ENCODE measurements around the gene EXTL1. TPM values are rescaled to one million over a fixed set of nuclear protein-coding genes. Genes with fewer than 3 reads are reported as not detected.

Gene EXTL1
- total and polyA plus RNA-seq, 2 donors from 2014 or later: 0.28 to 0.45 TPM

DNA sequence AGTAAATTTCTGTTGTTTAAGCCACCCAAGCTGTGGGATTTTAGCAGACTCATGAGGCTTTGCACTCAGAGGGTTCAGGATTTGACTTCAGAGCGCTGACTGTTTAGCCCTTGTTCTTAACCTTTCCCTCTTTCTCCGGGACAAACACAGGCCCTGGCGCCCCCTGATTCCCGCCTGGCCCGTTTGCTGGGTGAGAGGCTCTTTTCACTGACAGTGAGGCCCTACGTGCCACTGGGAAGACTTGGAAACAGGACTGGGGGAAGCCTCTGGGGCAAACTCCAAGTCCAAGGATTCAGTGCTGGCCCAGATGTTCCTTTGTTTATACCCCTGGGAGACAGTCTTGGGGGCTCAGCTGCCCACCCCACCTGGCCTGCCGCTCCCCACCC lies 57.6 kb downstream of the EXTL1 start:
- intact Hi-C loops (cut with DNase I): no loop called here
- DNase-seq (no peak), FAIRE-seq (no peak)
- Histone ChIP-seq H3K9ac (ENCODE audit: low read length in 3 of 3) (no peak overlapping the region), H3K27ac (ENCODE audit: low read depth in 2 of 2, low read length in 2 of 2) (no peak overlapping the region), H3K27me3 (ENCODE audit: control insufficient read depth, insufficient read depth, low read length) (no peaks in the 10 kb centered on the region), H3K9me3 (ENCODE audit: control insufficient read depth in 2 of 3, insufficient read depth in 1 of 3, low read length in 3 of 3) (no peaks in the 10 kb centered on the region), H3K36me3 (ENCODE audit: control insufficient read depth in 2 of 3, insufficient read depth in 3 of 3, low read length in 3 of 3) (no peaks in the 10 kb centered on the region), H3K4me1 (ENCODE audit: control insufficient read depth in 2 of 3, insufficient read depth in 2 of 3, low read depth in 1 of 3, low read length in 3 of 3) (peaks cover 0 to 2% (median 0%) of the 10 kb centered on the region in 3 donors), H3K4me3 (ENCODE audit: low read length in 3 of 3) (no peak overlapping the region)
- TF ChIP-seq, protein P1, sequence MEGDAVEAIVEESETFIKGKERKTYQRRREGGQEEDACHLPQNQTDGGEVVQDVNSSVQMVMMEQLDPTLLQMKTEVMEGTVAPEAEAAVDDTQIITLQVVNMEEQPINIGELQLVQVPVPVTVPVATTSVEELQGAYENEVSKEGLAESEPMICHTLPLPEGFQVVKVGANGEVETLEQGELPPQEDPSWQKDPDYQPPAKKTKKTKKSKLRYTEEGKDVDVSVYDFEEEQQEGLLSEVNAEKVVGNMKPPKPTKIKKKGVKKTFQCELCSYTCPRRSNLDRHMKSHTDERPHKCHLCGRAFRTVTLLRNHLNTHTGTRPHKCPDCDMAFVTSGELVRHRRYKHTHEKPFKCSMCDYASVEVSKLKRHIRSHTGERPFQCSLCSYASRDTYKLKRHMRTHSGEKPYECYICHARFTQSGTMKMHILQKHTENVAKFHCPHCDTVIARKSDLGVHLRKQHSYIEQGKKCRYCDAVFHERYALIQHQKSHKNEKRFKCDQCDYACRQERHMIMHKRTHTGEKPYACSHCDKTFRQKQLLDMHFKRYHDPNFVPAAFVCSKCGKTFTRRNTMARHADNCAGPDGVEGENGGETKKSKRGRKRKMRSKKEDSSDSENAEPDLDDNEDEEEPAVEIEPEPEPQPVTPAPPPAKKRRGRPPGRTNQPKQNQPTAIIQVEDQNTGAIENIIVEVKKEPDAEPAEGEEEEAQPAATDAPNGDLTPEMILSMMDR (IDR thresholded peaks at IDR 0.05; ENCODE audit: borderline replicate concordance, extremely low read depth, insufficient read depth): no peak

DNA sequence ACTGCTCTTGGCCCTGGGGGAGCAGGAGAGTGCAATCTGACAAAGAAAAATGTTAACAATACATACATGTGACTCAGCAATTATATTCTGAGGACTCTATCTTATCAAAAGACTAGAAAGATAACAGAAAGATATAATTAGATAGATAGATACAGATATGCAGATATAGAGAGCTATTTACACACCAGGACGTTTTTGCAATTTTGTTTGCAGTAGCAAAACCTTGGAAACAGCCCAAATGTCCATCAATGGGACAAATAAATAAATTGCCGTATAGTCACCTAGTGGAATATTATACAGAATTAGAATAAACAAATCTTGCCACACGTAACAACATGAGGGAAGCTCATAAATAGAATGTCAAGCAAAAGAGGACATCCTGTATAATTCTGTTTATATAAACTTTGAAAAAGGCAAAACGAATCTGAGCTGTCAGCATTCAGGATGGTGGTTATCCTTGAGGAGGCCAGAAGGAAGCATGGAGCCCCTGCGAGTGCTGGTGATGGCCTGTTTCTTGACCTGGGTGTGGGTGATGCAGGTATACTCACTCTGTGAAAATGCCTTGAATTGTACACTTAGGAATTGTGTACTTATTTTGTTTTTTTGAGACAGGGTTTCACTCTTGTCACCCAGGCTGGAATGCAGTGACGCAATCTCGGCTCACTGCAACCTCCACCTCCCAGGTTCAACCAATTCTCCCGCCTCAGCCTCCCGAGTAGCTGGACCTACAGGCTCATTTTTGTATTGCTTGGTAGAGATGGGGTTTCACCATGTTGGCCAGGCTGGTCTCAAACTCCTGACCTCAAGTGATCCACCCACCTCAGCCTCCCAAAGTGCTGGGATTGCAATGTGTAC lies 58.6 kb downstream of the EXTL1 start:
- intact Hi-C loops (cut with DNase I): no loop called here
- TF ChIP-seq, protein P1 (IDR thresholded peaks at IDR 0.05; ENCODE audit: borderline replicate concordance, extremely low read depth, insufficient read depth): no peak
- no peaks in the 10 kb centered on the region for H3K9me3 ChIP-seq (ENCODE audit: control insufficient read depth in 2 of 3, insufficient read depth in 1 of 3, low read length in 3 of 3)
- H3K4me1 ChIP-seq (ENCODE audit: control insufficient read depth in 2 of 3, insufficient read depth in 2 of 3, low read depth in 1 of 3, low read length in 3 of 3): peaks cover 0 to 2% (median 0%) of the 10 kb centered on the region in 3 donors
- H3K9ac ChIP-seq (ENCODE audit: low read length in 3 of 3): no peak overlapping the region
- FAIRE-seq (no peak), DNase-seq (no peak)
- H3K27ac ChIP-seq (ENCODE audit: low read depth in 2 of 2, low read length in 2 of 2): no peak overlapping the region
- H3K4me3 ChIP-seq (ENCODE audit: low read length in 3 of 3): no peak overlapping the region
- no peaks in the 10 kb centered on the region for H3K36me3 ChIP-seq (ENCODE audit: control insufficient read depth in 2 of 3, insufficient read depth in 3 of 3, low read length in 3 of 3)
- no peaks in the 10 kb centered on the region for H3K27me3 ChIP-seq (ENCODE audit: control insufficient read depth, insufficient read depth, low read length)

DNA sequence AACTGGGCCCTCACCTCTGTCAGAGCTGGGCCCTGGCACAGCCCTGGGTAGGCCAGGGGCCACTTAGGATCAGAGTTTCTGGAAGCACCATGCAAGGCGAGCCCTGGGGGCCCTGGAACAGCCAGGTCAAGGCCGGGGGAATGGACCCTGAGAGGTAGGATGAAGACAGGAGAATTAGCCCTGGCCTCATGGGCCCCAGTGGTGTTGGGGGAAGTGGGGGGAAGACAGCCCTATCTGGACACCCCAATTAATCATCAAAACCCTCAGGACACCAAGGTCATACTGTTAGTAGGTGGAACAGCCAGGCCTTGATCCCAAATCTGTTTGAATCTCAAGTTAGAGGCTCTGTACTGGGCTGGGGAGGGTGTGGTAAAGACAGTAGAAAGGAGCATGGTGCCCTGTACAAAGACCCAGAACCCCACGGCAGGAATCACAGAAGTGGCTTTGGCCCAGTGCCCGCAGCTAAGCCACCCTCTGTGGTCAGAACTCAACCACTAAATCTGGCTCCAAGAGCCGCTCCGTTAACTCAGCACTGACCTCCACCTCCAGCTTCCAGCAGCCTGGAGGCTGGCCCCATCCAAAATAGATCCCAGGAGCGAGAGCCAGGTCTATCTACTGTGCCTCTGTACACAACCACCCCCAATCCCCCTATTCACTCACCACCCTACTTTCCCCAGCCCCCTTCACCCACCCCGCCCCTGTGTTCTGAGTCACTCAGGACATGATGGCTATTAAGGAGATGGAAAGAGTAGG lies 59.9 kb downstream of the EXTL1 start:
- no peaks in the 10 kb centered on the region for H3K27me3 ChIP-seq (ENCODE audit: control insufficient read depth, insufficient read depth, low read length)
- no peaks in the 10 kb centered on the region for H3K4me1 ChIP-seq (ENCODE audit: control insufficient read depth in 2 of 3, insufficient read depth in 2 of 3, low read depth in 1 of 3, low read length in 3 of 3)
- no peak overlapping the region for H3K4me3 ChIP-seq (ENCODE audit: low read length in 3 of 3)
- no peaks in the 10 kb centered on the region for H3K9me3 ChIP-seq (ENCODE audit: control insufficient read depth in 2 of 3, insufficient read depth in 1 of 3, low read length in 3 of 3)
- no peak for FAIRE-seq
- TF ChIP-seq, protein P1 (IDR thresholded peaks at IDR 0.05; ENCODE audit: borderline replicate concordance, extremely low read depth, insufficient read depth): no peak
- no peak for DNase-seq
- intact Hi-C loops (cut with DNase I): no loop called here
- H3K27ac ChIP-seq (ENCODE audit: low read depth in 2 of 2, low read length in 2 of 2): no peak overlapping the region
- no peaks in the 10 kb centered on the region for H3K36me3 ChIP-seq (ENCODE audit: control insufficient read depth in 2 of 3, insufficient read depth in 3 of 3, low read length in 3 of 3)
- no peak overlapping the region for H3K9ac ChIP-seq (ENCODE audit: low read length in 3 of 3)

Measured in kidney (tissue), 14 donors.